GM12878 (cell line): ENCODE results near the gene NOP14. TPM values are rescaled to one million over a fixed set of nuclear protein-coding genes. Genes with fewer than 3 reads are reported as not detected.

Experiments
- E2F8 ChIP-seq: fragments of 450-650 bp; IDR thresholded peaks from 2 replicates; pipeline ENCODE4 v1.6.1; 2018; ENCODE audit warnings: mild to moderate bottlenecking, low read depth, moderate library complexity; ENCODE audit not compliant: partially characterized antibody
- GATAD2B ChIP-seq: fragments of 450-650 bp; conservative IDR thresholded peaks from 2 replicates; pipeline ENCODE4 v1.6.1; 2017; ENCODE audit warnings: low read depth, mild to moderate bottlenecking, moderate library complexity
- HDAC6 ChIP-seq: fragments of 200-600 bp; sonication (generic); IDR thresholded peaks from one replicate; pipeline ENCODE4 v1.8.0; 2017; ENCODE audit warnings: antibody characterized with exemption; ENCODE audit not compliant: unreplicated experiment
- IKZF1 ChIP-seq: fragments of 450-650 bp; conservative IDR thresholded peaks from 2 replicates; pipeline ENCODE4 v1.6.1; 2017; ENCODE audit warnings: antibody characterized with exemption, mild to moderate bottlenecking
- MXI1 ChIP-seq: fragments of 150-350 bp; IDR thresholded peaks from 2 replicates; pipeline ENCODE4 v1.6.1; 2011; ENCODE audit warnings: low read depth, mild to moderate bottlenecking, inconsistent platforms, low read length, improper control_type of control experiment
- MYB ChIP-seq: fragments of 150-350 bp; IDR thresholded peaks from 2 replicates; pipeline ENCODE4 v1.6.1; 2014; ENCODE audit warnings: mild to moderate bottlenecking, low read depth, low read length, borderline replicate concordance
- RBBP5 ChIP-seq: fragments of 200-600 bp; sonication (generic); conservative IDR thresholded peaks from 2 replicates; pipeline ENCODE4 v1.6.1; 2016
- RELB ChIP-seq: fragments of 450-650 bp; IDR thresholded peaks from 2 replicates; pipeline ENCODE4 v1.6.1; 2017; ENCODE audit warnings: low read depth, mild to moderate bottlenecking, moderate library complexity
- SPI1 ChIP-seq: IDR thresholded peaks from 2 replicates; pipeline ENCODE4 v1.6.1; 2011; ENCODE audit warnings: low read depth, mild to moderate bottlenecking, low read length, moderate library complexity, borderline replicate concordance; ENCODE audit not compliant: insufficient read depth
- TAF1 ChIP-seq: IDR thresholded peaks from 2 replicates; pipeline ENCODE4 v1.6.1; 2011; ENCODE audit warnings: mild to moderate bottlenecking, low read depth, low read length, borderline replicate concordance
- TCF7 ChIP-seq: IDR thresholded peaks from 2 replicates; pipeline ENCODE4 v1.6.1; 2014; ENCODE audit warnings: antibody characterized with exemption, borderline replicate concordance
- USF1 ChIP-seq: IDR thresholded peaks from 2 replicates; pipeline ENCODE4 v1.6.1; 2011; ENCODE audit warnings: borderline replicate concordance, low read depth, mild to moderate bottlenecking, moderate library complexity, mixed read lengths, low read length; ENCODE audit not compliant: insufficient read depth; ENCODE audit errors: extremely low read length
- polyA plus RNA-seq, 11 experiments: library from polyadenylated mRNA; depleted of rRNA in 4 of 11; unstranded in 6 of 11; stranded (reverse) in 5 of 11; fragments of >200 nt; fragmentation: Nextera tagmentation in 4 of 11; fragmentation: Illumina TruSeq in 1 of 11; extraction: Ambion mirVana in 4 of 11; extraction: Trizol in 1 of 11; gene quantifications; 1 replicate in 1 of 11; 2 replicates in 10 of 11; pipeline versions ENCODE4 v1.2.1 to v1.2.3, GENCODE V29; 2011 to 2016; ENCODE audit warnings: inconsistent platforms in 2 of 11, missing spikeins in 2 of 11, low read depth in 1 of 11
- total RNA-seq, 4 experiments: library from RNA; depleted of rRNA in 3 of 4; stranded (reverse); fragments of >200 nt in 3 of 4; fragmentation: Illumina TruSeq in 1 of 4; extraction: Trizol in 1 of 4; gene quantifications; 2 replicates each; pipeline versions ENCODE4 v1.2.1 to v1.2.3, GENCODE V29; 2013 to 2021
- TF ChIP-seq, protein P1 (sequence below), 3 experiments: IDR thresholded peaks in 2 of 3; conservative IDR thresholded peaks in 1 of 3; 2 replicates each; pipeline ENCODE4 v1.5.1; 2011; ENCODE audit warnings: low read depth in 3 of 3, low read length in 3 of 3, mild to moderate bottlenecking in 3 of 3, control low read depth in 2 of 3, moderate library complexity in 2 of 3, inconsistent platforms in 1 of 3, mixed read lengths in 1 of 3; ENCODE audit not compliant: control insufficient read depth in 2 of 3, insufficient read depth in 1 of 3; ENCODE audit errors: extremely low read depth in 1 of 3
- TF ChIP-seq, protein P2 (sequence below): IDR thresholded peaks from 2 replicates; pipeline ENCODE4 v1.6.1; 2012; ENCODE audit warnings: mild to moderate bottlenecking, low read depth, low read length
- TF ChIP-seq, protein P3 (sequence below): IDR thresholded peaks from 2 replicates; pipeline ENCODE4 v1.6.1; 2012; ENCODE audit warnings: low read length, inconsistent platforms

Gene NOP14
- total and polyA plus RNA-seq, 10 of the 15 experiments (the other 5 are each of a cell fraction or from before 2014, with no cell fraction given), result 13.8 to 80.6 (median 49.7) TPM

DNA sequence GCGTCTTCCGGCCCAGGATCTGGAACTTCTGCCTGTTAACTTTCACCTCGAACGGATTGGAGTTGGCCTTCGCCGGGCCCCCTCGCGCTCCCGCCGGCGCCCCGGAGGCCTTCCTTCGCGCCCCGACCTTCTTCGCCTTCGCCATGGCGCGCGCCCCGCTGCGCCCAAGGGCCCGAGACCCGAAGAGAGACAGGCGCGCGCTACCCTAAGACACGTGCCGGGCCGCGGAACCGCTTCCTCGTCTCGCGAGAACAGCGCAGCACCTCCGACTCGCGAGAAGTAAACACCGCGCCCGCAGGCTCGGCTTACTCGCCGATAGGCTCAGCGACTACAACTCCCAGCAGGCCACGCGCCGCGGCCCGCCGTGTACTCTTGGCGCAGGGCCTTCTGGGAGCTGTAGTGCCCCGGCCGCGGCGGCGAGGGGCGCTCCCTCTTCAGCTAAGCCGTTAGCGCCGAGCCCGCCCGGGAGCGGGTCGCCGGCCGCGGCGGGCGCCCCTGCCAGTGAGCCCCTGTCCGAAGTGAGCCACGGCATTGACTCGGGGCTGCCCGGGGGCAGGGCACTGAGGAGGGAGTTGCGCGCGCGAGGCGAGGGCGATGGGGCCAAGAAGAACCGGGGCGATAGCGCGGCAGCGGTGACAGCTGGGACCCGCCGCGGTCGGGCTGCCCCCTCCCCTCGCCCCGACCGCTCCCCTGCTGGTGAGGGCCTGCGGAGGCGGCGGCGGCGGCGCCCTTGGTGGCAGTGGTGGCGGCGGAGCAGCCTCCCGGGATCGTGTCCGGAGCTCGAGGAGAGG, at the start of gene NOP14, which contains the start of gene GRK4 (continued):
- no peak for TF ChIP-seq HDAC6
- TF ChIP-seq TCF7, result no peak
- TF ChIP-seq, protein P1, sequence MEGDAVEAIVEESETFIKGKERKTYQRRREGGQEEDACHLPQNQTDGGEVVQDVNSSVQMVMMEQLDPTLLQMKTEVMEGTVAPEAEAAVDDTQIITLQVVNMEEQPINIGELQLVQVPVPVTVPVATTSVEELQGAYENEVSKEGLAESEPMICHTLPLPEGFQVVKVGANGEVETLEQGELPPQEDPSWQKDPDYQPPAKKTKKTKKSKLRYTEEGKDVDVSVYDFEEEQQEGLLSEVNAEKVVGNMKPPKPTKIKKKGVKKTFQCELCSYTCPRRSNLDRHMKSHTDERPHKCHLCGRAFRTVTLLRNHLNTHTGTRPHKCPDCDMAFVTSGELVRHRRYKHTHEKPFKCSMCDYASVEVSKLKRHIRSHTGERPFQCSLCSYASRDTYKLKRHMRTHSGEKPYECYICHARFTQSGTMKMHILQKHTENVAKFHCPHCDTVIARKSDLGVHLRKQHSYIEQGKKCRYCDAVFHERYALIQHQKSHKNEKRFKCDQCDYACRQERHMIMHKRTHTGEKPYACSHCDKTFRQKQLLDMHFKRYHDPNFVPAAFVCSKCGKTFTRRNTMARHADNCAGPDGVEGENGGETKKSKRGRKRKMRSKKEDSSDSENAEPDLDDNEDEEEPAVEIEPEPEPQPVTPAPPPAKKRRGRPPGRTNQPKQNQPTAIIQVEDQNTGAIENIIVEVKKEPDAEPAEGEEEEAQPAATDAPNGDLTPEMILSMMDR (IDR thresholded peaks at IDR 0.05 in 2 of 3, conservative IDR thresholded peaks at IDR 0.05 in 1 of 3; ENCODE audit: control insufficient read depth in 2 of 3, extremely low read depth in 1 of 3, insufficient read depth in 1 of 3, low read depth in 3 of 3, low read length in 3 of 3), result peak in 2 of 3 experiments; percentile 9 to 23; a peak in 3 of 6 replicates
- TF ChIP-seq USF1, result peak; percentile 86
- no peak; the same call in 1 of the 2 replicates for TF ChIP-seq MYB
- TF ChIP-seq TAF1, result peak; percentile 72; the same call in 1 of the 2 replicates
- TF ChIP-seq, protein P2, sequence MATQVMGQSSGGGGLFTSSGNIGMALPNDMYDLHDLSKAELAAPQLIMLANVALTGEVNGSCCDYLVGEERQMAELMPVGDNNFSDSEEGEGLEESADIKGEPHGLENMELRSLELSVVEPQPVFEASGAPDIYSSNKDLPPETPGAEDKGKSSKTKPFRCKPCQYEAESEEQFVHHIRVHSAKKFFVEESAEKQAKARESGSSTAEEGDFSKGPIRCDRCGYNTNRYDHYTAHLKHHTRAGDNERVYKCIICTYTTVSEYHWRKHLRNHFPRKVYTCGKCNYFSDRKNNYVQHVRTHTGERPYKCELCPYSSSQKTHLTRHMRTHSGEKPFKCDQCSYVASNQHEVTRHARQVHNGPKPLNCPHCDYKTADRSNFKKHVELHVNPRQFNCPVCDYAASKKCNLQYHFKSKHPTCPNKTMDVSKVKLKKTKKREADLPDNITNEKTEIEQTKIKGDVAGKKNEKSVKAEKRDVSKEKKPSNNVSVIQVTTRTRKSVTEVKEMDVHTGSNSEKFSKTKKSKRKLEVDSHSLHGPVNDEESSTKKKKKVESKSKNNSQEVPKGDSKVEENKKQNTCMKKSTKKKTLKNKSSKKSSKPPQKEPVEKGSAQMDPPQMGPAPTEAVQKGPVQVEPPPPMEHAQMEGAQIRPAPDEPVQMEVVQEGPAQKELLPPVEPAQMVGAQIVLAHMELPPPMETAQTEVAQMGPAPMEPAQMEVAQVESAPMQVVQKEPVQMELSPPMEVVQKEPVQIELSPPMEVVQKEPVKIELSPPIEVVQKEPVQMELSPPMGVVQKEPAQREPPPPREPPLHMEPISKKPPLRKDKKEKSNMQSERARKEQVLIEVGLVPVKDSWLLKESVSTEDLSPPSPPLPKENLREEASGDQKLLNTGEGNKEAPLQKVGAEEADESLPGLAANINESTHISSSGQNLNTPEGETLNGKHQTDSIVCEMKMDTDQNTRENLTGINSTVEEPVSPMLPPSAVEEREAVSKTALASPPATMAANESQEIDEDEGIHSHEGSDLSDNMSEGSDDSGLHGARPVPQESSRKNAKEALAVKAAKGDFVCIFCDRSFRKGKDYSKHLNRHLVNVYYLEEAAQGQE, result no peak; the same call in 1 of the 2 replicates
- no peak; the same call in 1 of the 2 replicates for TF ChIP-seq RELB
- TF ChIP-seq GATAD2B, result peak; percentile 65; the same call in 1 of the 2 replicates
- TF ChIP-seq IKZF1, result peak; percentile 100
- no peak for TF ChIP-seq SPI1
- no peak for TF ChIP-seq E2F8
- TF ChIP-seq, protein P3, sequence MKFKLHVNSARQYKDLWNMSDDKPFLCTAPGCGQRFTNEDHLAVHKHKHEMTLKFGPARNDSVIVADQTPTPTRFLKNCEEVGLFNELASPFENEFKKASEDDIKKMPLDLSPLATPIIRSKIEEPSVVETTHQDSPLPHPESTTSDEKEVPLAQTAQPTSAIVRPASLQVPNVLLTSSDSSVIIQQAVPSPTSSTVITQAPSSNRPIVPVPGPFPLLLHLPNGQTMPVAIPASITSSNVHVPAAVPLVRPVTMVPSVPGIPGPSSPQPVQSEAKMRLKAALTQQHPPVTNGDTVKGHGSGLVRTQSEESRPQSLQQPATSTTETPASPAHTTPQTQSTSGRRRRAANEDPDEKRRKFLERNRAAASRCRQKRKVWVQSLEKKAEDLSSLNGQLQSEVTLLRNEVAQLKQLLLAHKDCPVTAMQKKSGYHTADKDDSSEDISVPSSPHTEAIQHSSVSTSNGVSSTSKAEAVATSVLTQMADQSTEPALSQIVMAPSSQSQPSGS, result no peak
- no peak for TF ChIP-seq RBBP5
- TF ChIP-seq MXI1, result peak; percentile 99
